ENCODE measurements around the gene VPS13D.

- TF ChIP-seq CTCF (conservative IDR thresholded peaks at IDR 0.05 in 1 of 2, IDR thresholded peaks at IDR 0.05 in 1 of 2; ENCODE audit: extremely low read depth in 1 of 2, insufficient read depth in 1 of 2, low read depth in 1 of 2, low read length in 2 of 2) (no peak), EZH2 (IDR thresholded peaks at IDR 0.05; ENCODE audit: borderline replicate concordance, low read length) (no peak)
These were observed 266.5 kb downstream of the VPS13D start for GRCh38 chr1:12496154-12496961.

Measured in mammary epithelial cell (primary cell).